ENCODE data around the gene MAP3K13. TPM values are rescaled to one million over a fixed set of nuclear protein-coding genes. Genes with fewer than 3 reads are reported as not detected.

Gene MAP3K13
- total and polyA plus RNA-seq, 2 of the 13 experiments (the other 11 are each of a cell fraction or from before 2014, with no cell fraction given), result 24.2 to 26.5 TPM

- peaks cover 2 to 27% of the 10 kb centered on the region in 2 experiments; a peak in 4 of 5 replicates for H3K36me3 ChIP-seq (replicated peaks in 1 of 2; ENCODE audit: control insufficient read depth in 1 of 2, insufficient read depth in 2 of 2, low read length in 2 of 2)
- H4K20me1 ChIP-seq (ENCODE audit: insufficient read depth, low read length), result no peaks in the 10 kb centered on the region
- no peak overlapping the region for H3K4me3 ChIP-seq (replicated peaks in 1 of 3; ENCODE audit: insufficient read depth in 1 of 3, low read depth in 2 of 3, low read length in 3 of 3)
- in situ Hi-C loops (cut with HindIII; ENCODE audit: extremely low pct_ligation_motif_present, low pct_unique_long_range_greater_than_20kb) (no loop called here), intact Hi-C loops (cut with micrococcal nuclease; ENCODE audit: unreplicated experiment) (no loop called here)
- no peak for FAIRE-seq
- 96% methylated on average over 6 of the region's 6 CpGs for WGBS (ENCODE audit: low lambda C conversion rate)
- ChIA-PET POLR2A (no interaction called here), CTCF (ENCODE audit: low intra/inter-chr PET ratio, low total read pairs) (no interaction called here)
- no TSS peak for BruUV-seq (replicated peaks)
- H3K27ac ChIP-seq (ENCODE audit: extremely low read length, insufficient read depth, low read length), result no peak overlapping the region
- no peaks in the 10 kb centered on the region for H3K79me2 ChIP-seq (ENCODE audit: insufficient read depth, low read length)
- no peak overlapping the region for H3K9ac ChIP-seq (ENCODE audit: insufficient read depth, low read depth, low read length)
- DNase-seq (ENCODE audit: low spot score), result no peak
- H3K4me2 ChIP-seq (ENCODE audit: low read depth, low read length), result no peak overlapping the region
- H2AFZ ChIP-seq (ENCODE audit: low read length), result no peak overlapping the region
- TF ChIP-seq ISL2 (CRISPR knock-in tag; IDR thresholded peaks at IDR 0.05) (no peak), GZF1 (CRISPR knock-in tag; IDR thresholded peaks at IDR 0.05) (no peak), PRPF4 (IDR thresholded peaks at IDR 0.05; ENCODE audit: low read depth, low read length, poor library complexity, severe bottlenecking) (no peak), U2AF1 (optimal IDR thresholded peaks at IDR 0.05; ENCODE audit: low read depth, low read length) (no peak), ERF (CRISPR knock-in tag; IDR thresholded peaks at IDR 0.05) (no peak), HIC2 (CRISPR knock-in tag; IDR thresholded peaks at IDR 0.05; ENCODE audit: low read depth) (no peak), SRSF4 (IDR thresholded peaks at IDR 0.05; ENCODE audit: low read depth, low read length, poor library complexity, severe bottlenecking) (no peak), TEAD3 (CRISPR knock-in tag; optimal IDR thresholded peaks at IDR 0.05; ENCODE audit: borderline replicate concordance) (no peak), FOXK2 (IDR thresholded peaks at IDR 0.05) (no peak), YY1 (IDR thresholded peaks at IDR 0.05; ENCODE audit: insufficient read depth, insufficient replicate concordance, low read depth, low read length) (no peak), ZNF781 (CRISPR knock-in tag; IDR thresholded peaks at IDR 0.05; ENCODE audit: borderline replicate concordance, not compliant biosample characterization) (no peak), ZNF256 (CRISPR knock-in tag; conservative IDR thresholded peaks at IDR 0.05) (no peak), PRDM10 (CRISPR knock-in tag; IDR thresholded peaks at IDR 0.05; ENCODE audit: low read depth) (no peak), GTF2F1 (IDR thresholded peaks at IDR 0.05; ENCODE audit: low read length) (no peak)
- no peaks in the 10 kb centered on the region for H3K9me3 ChIP-seq (ENCODE audit: low read length)
- no peaks in the 10 kb centered on the region for H3K4me1 ChIP-seq (ENCODE audit: insufficient read depth, low read length)
- no peaks in the 10 kb centered on the region for H3K27me3 ChIP-seq (ENCODE audit: control insufficient read depth in 1 of 2, insufficient read depth in 2 of 2, low read length in 2 of 2)
- ATAC-seq, result no peak
These were observed 79.1 kb downstream of the MAP3K13 start for GRCh38 chr3:185442031-185442430.

Measured in HepG2 (cell line).